ENCODE measurements around the gene NMRK2. TPM values are rescaled to one million over a fixed set of nuclear protein-coding genes. Genes with fewer than 3 reads are reported as not detected.

NMRK2 gene
- total RNA-seq, 4 donors from 2014 or later, result 0.69 to 8.6 (median 7.3) TPM; not detected in 1

DNA sequence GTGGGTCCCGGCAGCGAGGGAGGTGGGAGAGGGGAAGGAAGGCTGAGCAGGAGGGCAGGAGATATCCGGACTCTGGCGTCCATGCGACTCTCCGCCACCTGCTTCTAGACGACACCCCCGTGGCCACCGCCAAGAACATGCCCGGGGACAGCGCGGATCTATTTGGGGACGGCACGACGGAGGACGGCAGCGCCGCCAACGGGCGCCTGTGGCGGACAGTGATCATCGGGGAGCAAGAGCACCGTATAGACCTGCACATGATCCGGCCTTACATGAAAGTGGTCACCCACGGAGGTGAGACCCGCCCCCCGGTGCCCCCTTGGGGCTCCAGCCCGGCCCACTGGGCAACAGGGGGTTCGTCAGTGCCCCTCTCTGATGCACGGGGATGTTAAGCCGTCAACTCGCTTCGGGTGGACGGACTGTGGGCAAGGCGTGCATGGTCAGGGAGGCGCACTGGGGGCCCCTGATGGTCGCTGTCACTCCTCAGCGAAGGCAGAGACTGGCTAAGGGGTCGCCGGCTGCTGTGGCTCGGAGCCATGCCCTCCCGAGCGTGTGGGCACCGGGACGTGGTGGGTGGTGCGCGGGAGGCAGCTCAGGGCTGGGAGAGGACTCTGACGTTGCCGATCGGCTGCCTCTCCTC is 25.1 kb upstream of the NMRK2 start:
- TF ChIP-seq POLR2AphosphoS5 (IDR thresholded peaks at IDR 0.05) (no peak), EP300 (IDR thresholded peaks at IDR 0.05) (no peak), POLR2A (IDR thresholded peaks at IDR 0.05) (no peak)
- TF ChIP-seq, protein P1, sequence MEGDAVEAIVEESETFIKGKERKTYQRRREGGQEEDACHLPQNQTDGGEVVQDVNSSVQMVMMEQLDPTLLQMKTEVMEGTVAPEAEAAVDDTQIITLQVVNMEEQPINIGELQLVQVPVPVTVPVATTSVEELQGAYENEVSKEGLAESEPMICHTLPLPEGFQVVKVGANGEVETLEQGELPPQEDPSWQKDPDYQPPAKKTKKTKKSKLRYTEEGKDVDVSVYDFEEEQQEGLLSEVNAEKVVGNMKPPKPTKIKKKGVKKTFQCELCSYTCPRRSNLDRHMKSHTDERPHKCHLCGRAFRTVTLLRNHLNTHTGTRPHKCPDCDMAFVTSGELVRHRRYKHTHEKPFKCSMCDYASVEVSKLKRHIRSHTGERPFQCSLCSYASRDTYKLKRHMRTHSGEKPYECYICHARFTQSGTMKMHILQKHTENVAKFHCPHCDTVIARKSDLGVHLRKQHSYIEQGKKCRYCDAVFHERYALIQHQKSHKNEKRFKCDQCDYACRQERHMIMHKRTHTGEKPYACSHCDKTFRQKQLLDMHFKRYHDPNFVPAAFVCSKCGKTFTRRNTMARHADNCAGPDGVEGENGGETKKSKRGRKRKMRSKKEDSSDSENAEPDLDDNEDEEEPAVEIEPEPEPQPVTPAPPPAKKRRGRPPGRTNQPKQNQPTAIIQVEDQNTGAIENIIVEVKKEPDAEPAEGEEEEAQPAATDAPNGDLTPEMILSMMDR (IDR thresholded peaks at IDR 0.05), result no peak
- WGBS, 2 donors (ENCODE audit: low coverage in 1 of 2), result 79 to 87% methylated on average over 7 to 13 of the region's 50 CpGs
- no peak overlapping the region for H3K27ac ChIP-seq
- H3K9me3 ChIP-seq, result peaks cover 0 to 13% (median 2%) of the 10 kb centered on the region in 3 donors
- H3K27me3 ChIP-seq, result peaks cover 25% of the 10 kb centered on the region
- no peak for ATAC-seq
- H3K4me1 ChIP-seq, result no peaks in the 10 kb centered on the region
- H3K4me3 ChIP-seq, result no peak overlapping the region
- H3K36me3 ChIP-seq, result no peaks in the 10 kb centered on the region

- Histone ChIP-seq H3K4me1 (no peaks in the 10 kb centered on the region), H3K4me3 (no peak overlapping the region), H3K9me3 (peaks cover 0 to 13% (median 2%) of the 10 kb centered on the region in 3 donors), H3K36me3 (no peaks in the 10 kb centered on the region), H3K27me3 (peaks cover 25% of the 10 kb centered on the region), H3K27ac (no peak overlapping the region)
- no peak for ATAC-seq
- 50 to 74% methylated on average over 1 to 3 of the region's 14 CpGs for WGBS, 2 donors (ENCODE audit: low coverage in 1 of 2)
- TF ChIP-seq EP300 (IDR thresholded peaks at IDR 0.05) (no peak), POLR2AphosphoS5 (IDR thresholded peaks at IDR 0.05) (no peak), POLR2A (IDR thresholded peaks at IDR 0.05) (no peak)
- TF ChIP-seq, protein P1 (IDR thresholded peaks at IDR 0.05), result no peak
Measured at GRCh38 chr19:3908266-3909054, 24.4 kb upstream of the NMRK2 start.

GRCh38 chr19:3910105-3910504 is 22.8 kb upstream of the NMRK2 start:
- Histone ChIP-seq H3K4me1 (no peaks in the 10 kb centered on the region), H3K27ac (no peak overlapping the region), H3K27me3 (peaks cover 23% of the 10 kb centered on the region), H3K9me3 (peaks cover 0 to 13% (median 2%) of the 10 kb centered on the region in 3 donors), H3K4me3 (no peak overlapping the region), H3K36me3 (no peaks in the 10 kb centered on the region)
- TF ChIP-seq POLR2A (IDR thresholded peaks at IDR 0.05), result no peak
- TF ChIP-seq POLR2AphosphoS5 (IDR thresholded peaks at IDR 0.05), result no peak
- TF ChIP-seq, protein P1 (IDR thresholded peaks at IDR 0.05), result no peak
- TF ChIP-seq EP300 (IDR thresholded peaks at IDR 0.05), result no peak
- no peak for ATAC-seq
- WGBS, 2 donors (ENCODE audit: low coverage in 1 of 2), result 100% methylated on average over 1 of the region's 1 CpG

GRCh38 chr19:3914199-3914598 is 18.7 kb upstream of the NMRK2 start:
- Histone ChIP-seq H3K9me3 (peaks cover 0 to 13% (median 2%) of the 10 kb centered on the region in 3 donors), H3K27me3 (no peaks in the 10 kb centered on the region), H3K4me3 (no peak overlapping the region), H3K27ac (no peak overlapping the region), H3K36me3 (no peaks in the 10 kb centered on the region), H3K4me1 (no peaks in the 10 kb centered on the region)
- TF ChIP-seq POLR2AphosphoS5 (IDR thresholded peaks at IDR 0.05), result no peak
- TF ChIP-seq, protein P1 (IDR thresholded peaks at IDR 0.05), result no peak
- TF ChIP-seq POLR2A (IDR thresholded peaks at IDR 0.05), result no peak
- TF ChIP-seq EP300 (IDR thresholded peaks at IDR 0.05), result no peak
- WGBS, 2 donors (ENCODE audit: low coverage in 1 of 2), result 83 to 85% methylated on average over 5 to 7 of the region's 9 CpGs
- ATAC-seq, result no peak

Measured in gastroesophageal sphincter (tissue), 4 donors.